Fibroblast of peridontal ligament (primary cell): ENCODE measurements around the gene KCNA10.

Experiments used
- DNase-seq: peaks from one replicate; pipeline ENCODE4 v3.0.0-alpha.2; 2010; ENCODE audit errors: extremely low read depth

The KCNA10 gene

GRCh38 chr1:110501488-110502132 lies 17.4 kb downstream of the KCNA10 start:
- DNase-seq = no peak

- DNase-seq = no peak
Measured at GRCh38 chr1:110498270-110498669, 20.7 kb downstream of the KCNA10 start.

- DNase-seq = peak; percentile 78
Measured at GRCh38 chr1:110495926-110496600, 22.9 kb downstream of the KCNA10 start.

- no peak for DNase-seq
Measured at GRCh38 chr1:110494522-110495406, 24.2 kb downstream of the KCNA10 start.

GRCh38 chr1:110494036-110494435 lies 24.9 kb downstream of the KCNA10 start:
- no peak for DNase-seq

GRCh38 chr1:110493059-110493699 lies 25.8 kb downstream of the KCNA10 start:
- no peak for DNase-seq

GRCh38 chr1:110492573-110492972 lies 26.4 kb downstream of the KCNA10 start:
- DNase-seq = no peak

- DNase-seq = no peak
Measured at GRCh38 chr1:110490791-110491451, 28.1 kb downstream of the KCNA10 start.

- DNase-seq = no peak
Measured at GRCh38 chr1:110489973-110490542, 28.9 kb downstream of the KCNA10 start.

- no peak for DNase-seq
Measured at GRCh38 chr1:110489406-110489805, 29.6 kb downstream of the KCNA10 start.

- no peak for DNase-seq
Measured at GRCh38 chr1:110488867-110489266, 30.1 kb downstream of the KCNA10 start.

GRCh38 chr1:110488161-110488560 lies 30.8 kb downstream of the KCNA10 start:
- DNase-seq = no peak

GRCh38 chr1:110487726-110488125 lies 31.2 kb downstream of the KCNA10 start:
- no peak for DNase-seq

- no peak for DNase-seq
Measured at GRCh38 chr1:110485725-110486124, 33.2 kb downstream of the KCNA10 start.

GRCh38 chr1:110484801-110485200 lies 34.2 kb downstream of the KCNA10 start:
- no peak for DNase-seq

- no peak for DNase-seq
Measured at GRCh38 chr1:110483308-110483685, 35.7 kb downstream of the KCNA10 start.

- DNase-seq = no peak
Measured at GRCh38 chr1:110482662-110483307, 36.2 kb downstream of the KCNA10 start.

- DNase-seq = no peak
Measured at GRCh38 chr1:110481968-110482623, 36.9 kb downstream of the KCNA10 start.

- DNase-seq = no peak
Measured at GRCh38 chr1:110480356-110481096, 38.4 kb downstream of the KCNA10 start.
